Natural killer cell (primary cell): ENCODE measurements around the gene MME. TPM values are rescaled to one million over a fixed set of nuclear protein-coding genes. Genes with fewer than 3 reads are reported as not detected.

Source experiments
- ATAC-seq, 3 donors: fragments of 150-1000 bp in 2 of 3; fragments of 200-7000 bp in 1 of 3; cut with Tn5 transposase; 1 replicate in 1 of 3; 2 replicates in 2 of 3; pipeline ENCODE4 v1.10.0; 2021; ENCODE audit warnings: mild to moderate bottlenecking in 2 of 3, moderate library complexity in 2 of 3
- DNase-seq, 2 donors: peaks; one replicate each; pipeline versions ENCODE4 v3.0.0 to v3.0.0-alpha.2; 2013 to 2021; ENCODE audit warnings: mixed read lengths in 1 of 2
- H3K27ac ChIP-seq: one replicate; pipeline ENCODE4 v1.5.1; 2013; ENCODE audit warnings: mild to moderate bottlenecking, low read length
- H3K27me3 ChIP-seq: one replicate; pipeline ENCODE4 v1.6.1; 2013; ENCODE audit warnings: low read length; ENCODE audit not compliant: control insufficient read depth, insufficient read depth
- H3K36me3 ChIP-seq: one replicate; pipeline ENCODE4 v1.6.1; 2013; ENCODE audit warnings: low read length; ENCODE audit not compliant: control insufficient read depth, insufficient read depth
- H3K4me1 ChIP-seq: one replicate; pipeline ENCODE4 v1.6.1; 2013; ENCODE audit warnings: low read length; ENCODE audit not compliant: control insufficient read depth, insufficient read depth
- H3K4me3 ChIP-seq: one replicate; pipeline ENCODE4 v1.5.1; 2013; ENCODE audit warnings: low read length
- H3K9me3 ChIP-seq: one replicate; pipeline ENCODE4 v1.6.1; 2013; ENCODE audit warnings: low read length; ENCODE audit not compliant: control insufficient read depth, insufficient read depth
- H3K27ac Mint-ChIP-seq, 2 donors: one replicate each; pipeline ENCODE4 v1.8.0; 2022; ENCODE audit warnings: mild to moderate bottlenecking in 2 of 2, mixed read lengths in 2 of 2, moderate library complexity in 1 of 2
- H3K27me3 Mint-ChIP-seq, 2 donors: one replicate each; pipeline ENCODE4 v1.8.0; 2022; ENCODE audit warnings: low read depth in 2 of 2, mixed read lengths in 2 of 2
- H3K36me3 Mint-ChIP-seq: one replicate; pipeline ENCODE4 v1.8.0; 2022; ENCODE audit warnings: mixed read lengths
- H3K4me1 Mint-ChIP-seq, 2 donors: one replicate each; pipeline ENCODE4 v1.8.0; 2022; ENCODE audit warnings: mixed read lengths in 2 of 2
- H3K4me3 Mint-ChIP-seq: one replicate; pipeline ENCODE4 v1.8.0; 2022; ENCODE audit warnings: mild to moderate bottlenecking, moderate library complexity, mixed read lengths
- H3K9me3 Mint-ChIP-seq, 2 donors: one replicate each; pipeline ENCODE4 v1.8.0; 2022; ENCODE audit warnings: mixed read lengths in 2 of 2
- CTCF ChIP-seq: fragments of 200-600 bp; IDR thresholded peaks from one replicate; pipeline ENCODE4 v1.8.0; 2022; ENCODE audit warnings: antibody characterized with exemption
- WGBS: methylation state at CpG from one replicate; pipeline ENCODE4 v1.1.7; 2013; ENCODE audit warnings: missing lambda C conversion rate; ENCODE audit not compliant: insufficient coverage; 5-methylcytosine and 5-hydroxymethylcytosine counted together
- intact Hi-C: fragments of 100-400 bp; cut with micrococcal nuclease; formaldehyde crosslinking; loops from one replicate; pipeline ENCODE4 v1.14.2; 2022
- total RNA-seq, 4 donors: library from RNA; stranded (reverse); fragments of 120-200 nt in 1 of 4; gene quantifications; one replicate each; pipeline versions ENCODE4 v1.2.3 to v1.2.4, GENCODE V29; 2013 to 2022

Gene MME
- total RNA-seq, 3 donors from 2014 or later (not counting 1 experiment from before 2014, with no cell fraction given), result 0.16 to 6.1 TPM; not detected in 1

- H3K9me3 ChIP-seq, result no peaks in the 10 kb centered on the region
- DNase-seq (no peak), ATAC-seq (no peak)
- H3K27me3 Mint-ChIP-seq, result no peaks in the 10 kb centered on the region
- H3K4me1 ChIP-seq, result no peaks in the 10 kb centered on the region
- H3K27me3 ChIP-seq, result no peaks in the 10 kb centered on the region
- intact Hi-C loops, result no loop called here
- no peaks in the 10 kb centered on the region for H3K36me3 ChIP-seq
- no peaks in the 10 kb centered on the region for H3K4me1 Mint-ChIP-seq
- H3K4me3 ChIP-seq, result no peak overlapping the region
- H3K27ac Mint-ChIP-seq, result no peak overlapping the region
- H3K36me3 Mint-ChIP-seq, result no peaks in the 10 kb centered on the region
- H3K27ac ChIP-seq, result no peak overlapping the region
- no peak for TF ChIP-seq CTCF
- H3K4me3 Mint-ChIP-seq, result no peak overlapping the region
- WGBS, result 83% methylated on average over 1 of the region's 2 CpGs
- H3K9me3 Mint-ChIP-seq, result peaks cover 3% of the 10 kb centered on the region in 2 donors
Observed at GRCh38 chr3:155192957-155193746, 113.0 kb downstream of the MME start.

GRCh38 chr3:155193868-155194267 is 113.7 kb downstream of the MME start:
- no peaks in the 10 kb centered on the region for H3K4me1 ChIP-seq
- ATAC-seq (no peak), DNase-seq (no peak)
- Mint-ChIP-seq H3K36me3 (no peaks in the 10 kb centered on the region), H3K9me3 (peaks cover 3% of the 10 kb centered on the region in 2 donors), H3K4me3 (no peak overlapping the region), H3K27me3 (no peaks in the 10 kb centered on the region), H3K27ac (no peak overlapping the region), H3K4me1 (no peaks in the 10 kb centered on the region)
- no peak overlapping the region for H3K4me3 ChIP-seq
- H3K36me3 ChIP-seq, result no peaks in the 10 kb centered on the region
- H3K27me3 ChIP-seq, result no peaks in the 10 kb centered on the region
- WGBS, result 88% methylated on average over 2 of the region's 2 CpGs
- no peaks in the 10 kb centered on the region for H3K9me3 ChIP-seq
- TF ChIP-seq CTCF, result no peak
- H3K27ac ChIP-seq, result no peak overlapping the region
- intact Hi-C loops, result no loop called here

GRCh38 chr3:155194973-155195957 is 115.1 kb downstream of the MME start:
- DNase-seq (no peak), ATAC-seq (no peak)
- Histone ChIP-seq H3K27me3 (no peaks in the 10 kb centered on the region), H3K9me3 (no peaks in the 10 kb centered on the region), H3K4me3 (no peak overlapping the region), H3K27ac (no peak overlapping the region), H3K36me3 (no peaks in the 10 kb centered on the region), H3K4me1 (no peaks in the 10 kb centered on the region)
- Mint-ChIP-seq H3K9me3 (no peaks in the 10 kb centered on the region), H3K27me3 (no peaks in the 10 kb centered on the region), H3K36me3 (no peaks in the 10 kb centered on the region), H3K4me3 (no peak overlapping the region), H3K27ac (no peak overlapping the region), H3K4me1 (no peaks in the 10 kb centered on the region)
- intact Hi-C loops, result no loop called here
- WGBS, result 88% methylated on average over 8 of the region's 8 CpGs
- TF ChIP-seq CTCF, result no peak
